Nephron (organoid): ENCODE data around the gene PDCD4.

Experiments
- H3K27ac Mint-ChIP-seq, 3 experiments: 2 replicates each; pipeline ENCODE4 v1.8.0; 2020; ENCODE audit warnings: mixed read lengths in 3 of 3, mild to moderate bottlenecking in 2 of 3, moderate library complexity in 1 of 3
- H3K27me3 Mint-ChIP-seq: 2 replicates; pipeline ENCODE4 v1.8.0; 2021; ENCODE audit warnings: low read depth, mild to moderate bottlenecking, moderate library complexity, mixed read lengths
- H3K36me3 Mint-ChIP-seq: 2 replicates; pipeline ENCODE4 v1.8.0; 2020; ENCODE audit warnings: low read depth, mixed read lengths
- H3K4me1 Mint-ChIP-seq: 2 replicates; pipeline ENCODE4 v1.8.0; 2020; ENCODE audit warnings: mixed read lengths
- H3K4me3 Mint-ChIP-seq, 3 experiments: 2 replicates each; pipeline ENCODE4 v1.8.0; 2020; ENCODE audit warnings: mild to moderate bottlenecking in 3 of 3, mixed read lengths in 3 of 3, moderate library complexity in 2 of 3
- H3K9me3 Mint-ChIP-seq: 2 replicates; pipeline ENCODE4 v1.8.0; 2020; ENCODE audit warnings: mixed read lengths
- TF ChIP-seq, protein P1 (sequence below), 3 experiments: fragments of 200-600 bp; sonication (generic); IDR thresholded peaks; one replicate each; pipeline ENCODE4 v1.5.0; 2021; ENCODE audit warnings: antibody characterized with exemption in 3 of 3; ENCODE audit not compliant: unreplicated experiment in 3 of 3

Gene PDCD4

DNA sequence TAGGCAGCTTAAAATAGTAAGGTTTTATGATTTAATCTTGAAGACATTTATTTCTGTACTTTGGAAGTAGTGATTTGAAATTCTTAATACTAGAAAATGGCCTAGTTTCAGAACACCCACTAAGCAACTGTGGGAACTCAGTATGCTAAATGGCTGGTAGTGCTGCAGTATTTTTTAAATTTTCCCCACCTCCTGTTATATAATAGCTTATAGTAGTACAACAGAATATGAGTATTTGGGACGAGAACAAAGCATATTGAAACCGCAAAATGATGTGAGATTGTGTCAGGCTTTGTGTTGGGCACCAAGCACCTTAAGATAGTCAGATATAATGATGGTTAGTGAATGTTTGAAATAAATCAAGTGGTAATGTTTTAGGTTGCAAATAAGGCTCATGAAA lies 55.7 kb downstream of the PDCD4 start:
- Mint-ChIP-seq H3K4me3 (no peak overlapping the region), H3K4me1 (peaks cover 15% of the 10 kb centered on the region), H3K36me3 (no peaks in the 10 kb centered on the region), H3K27me3 (no peaks in the 10 kb centered on the region), H3K9me3 (no peaks in the 10 kb centered on the region), H3K27ac (no peak overlapping the region)
- TF ChIP-seq, protein P1, sequence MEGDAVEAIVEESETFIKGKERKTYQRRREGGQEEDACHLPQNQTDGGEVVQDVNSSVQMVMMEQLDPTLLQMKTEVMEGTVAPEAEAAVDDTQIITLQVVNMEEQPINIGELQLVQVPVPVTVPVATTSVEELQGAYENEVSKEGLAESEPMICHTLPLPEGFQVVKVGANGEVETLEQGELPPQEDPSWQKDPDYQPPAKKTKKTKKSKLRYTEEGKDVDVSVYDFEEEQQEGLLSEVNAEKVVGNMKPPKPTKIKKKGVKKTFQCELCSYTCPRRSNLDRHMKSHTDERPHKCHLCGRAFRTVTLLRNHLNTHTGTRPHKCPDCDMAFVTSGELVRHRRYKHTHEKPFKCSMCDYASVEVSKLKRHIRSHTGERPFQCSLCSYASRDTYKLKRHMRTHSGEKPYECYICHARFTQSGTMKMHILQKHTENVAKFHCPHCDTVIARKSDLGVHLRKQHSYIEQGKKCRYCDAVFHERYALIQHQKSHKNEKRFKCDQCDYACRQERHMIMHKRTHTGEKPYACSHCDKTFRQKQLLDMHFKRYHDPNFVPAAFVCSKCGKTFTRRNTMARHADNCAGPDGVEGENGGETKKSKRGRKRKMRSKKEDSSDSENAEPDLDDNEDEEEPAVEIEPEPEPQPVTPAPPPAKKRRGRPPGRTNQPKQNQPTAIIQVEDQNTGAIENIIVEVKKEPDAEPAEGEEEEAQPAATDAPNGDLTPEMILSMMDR (IDR thresholded peaks at IDR 0.05; ENCODE audit: unreplicated experiment in 3 of 3) = no peak

DNA sequence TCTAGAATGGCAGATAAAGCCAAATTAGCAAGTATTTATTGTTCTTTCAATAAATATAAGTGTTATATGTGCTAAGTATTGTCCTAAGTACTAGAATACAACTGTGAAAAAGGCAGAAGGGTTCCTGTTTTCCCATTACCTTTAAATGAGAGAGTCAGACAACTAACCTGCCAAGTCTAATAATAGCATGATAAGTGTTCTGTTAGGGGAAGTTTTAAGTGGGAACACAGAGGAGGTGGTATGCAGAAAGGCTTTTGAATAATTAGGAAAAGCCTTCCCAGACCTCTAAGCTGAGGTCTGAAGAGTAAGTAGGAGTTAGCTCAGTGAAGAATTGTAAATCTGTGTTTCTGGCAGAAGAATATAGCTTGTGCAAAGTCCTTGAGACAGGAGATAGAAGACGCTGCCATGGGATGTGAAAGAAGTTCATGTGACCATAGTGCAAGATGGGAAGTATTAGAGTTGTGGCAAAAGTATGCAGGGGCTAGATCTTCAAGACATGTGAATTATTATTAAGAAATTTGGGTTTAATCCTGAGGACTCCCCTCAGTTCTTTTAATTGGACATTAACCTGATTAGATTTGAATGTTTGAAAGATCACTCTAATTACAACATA lies 60.1 kb downstream of the PDCD4 start:
- no peaks in the 10 kb centered on the region for H3K9me3 Mint-ChIP-seq
- H3K27me3 Mint-ChIP-seq = no peaks in the 10 kb centered on the region
- no peak overlapping the region for H3K27ac Mint-ChIP-seq
- peaks cover 6% of the 10 kb centered on the region for H3K36me3 Mint-ChIP-seq
- H3K4me3 Mint-ChIP-seq = no peak overlapping the region
- no peaks in the 10 kb centered on the region for H3K4me1 Mint-ChIP-seq
- TF ChIP-seq, protein P1 (IDR thresholded peaks at IDR 0.05; ENCODE audit: unreplicated experiment in 3 of 3) = no peak

DNA sequence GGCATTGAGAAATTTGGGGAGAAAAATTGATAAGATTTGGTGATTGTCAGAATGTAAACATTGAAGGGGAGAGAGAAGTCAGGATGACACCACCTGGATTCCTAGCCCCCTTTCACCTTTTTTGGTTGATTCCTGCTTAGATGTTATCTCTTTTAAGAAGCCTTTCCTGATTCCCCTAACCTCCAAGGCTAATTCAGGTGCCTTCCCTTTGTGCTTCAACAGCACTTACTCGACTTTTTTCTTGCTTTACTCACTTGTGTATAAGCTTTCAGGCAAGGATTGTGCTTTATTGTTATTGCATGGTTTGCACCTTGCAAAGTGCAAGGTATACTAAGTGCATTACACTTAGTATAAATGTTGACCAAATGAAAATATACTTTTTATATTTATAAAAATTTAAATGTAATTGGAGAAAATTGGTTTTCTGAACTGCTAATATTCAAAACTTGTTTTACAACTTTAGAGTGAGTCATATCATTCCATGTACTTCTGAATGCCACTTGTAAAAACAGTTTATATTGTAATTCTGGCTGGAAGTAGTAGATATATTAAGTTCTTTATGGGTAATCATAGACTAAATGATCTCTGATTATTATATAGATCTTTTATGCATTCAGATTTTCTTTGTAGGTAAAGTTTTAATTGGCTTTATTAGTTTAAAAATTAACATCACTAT lies 60.9 kb downstream of the PDCD4 start:
- H3K36me3 Mint-ChIP-seq = peaks cover 10% of the 10 kb centered on the region
- no peaks in the 10 kb centered on the region for H3K27me3 Mint-ChIP-seq
- no peaks in the 10 kb centered on the region for H3K9me3 Mint-ChIP-seq
- H3K27ac Mint-ChIP-seq = no peak overlapping the region
- no peak overlapping the region for H3K4me3 Mint-ChIP-seq
- TF ChIP-seq, protein P1 (IDR thresholded peaks at IDR 0.05; ENCODE audit: unreplicated experiment in 3 of 3) = no peak
- no peaks in the 10 kb centered on the region for H3K4me1 Mint-ChIP-seq

DNA sequence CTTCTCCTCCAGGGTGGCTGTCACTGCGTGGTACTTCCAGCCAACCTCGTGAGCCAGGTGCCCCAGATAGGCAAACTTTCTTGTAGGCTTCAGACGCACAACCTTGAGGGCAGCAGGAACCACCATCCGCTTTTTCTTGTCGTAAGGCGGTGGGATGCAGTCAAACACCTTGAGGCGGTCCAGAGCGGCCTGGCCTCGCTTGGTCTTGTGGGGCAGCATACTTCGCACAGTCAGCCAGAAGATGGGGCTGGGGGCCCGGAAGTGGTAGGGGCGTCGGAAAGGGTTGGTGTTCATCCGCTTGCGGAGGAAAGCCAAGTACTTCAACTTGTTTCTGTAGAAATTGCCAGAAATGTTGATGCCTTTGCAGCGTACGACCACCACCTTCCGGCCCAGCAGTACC lies 65.0 kb downstream of the PDCD4 start:
- TF ChIP-seq, protein P1 (IDR thresholded peaks at IDR 0.05; ENCODE audit: unreplicated experiment in 3 of 3) = no peak
- Mint-ChIP-seq H3K4me3 (no peak overlapping the region), H3K4me1 (no peaks in the 10 kb centered on the region), H3K27ac (no peak overlapping the region), H3K9me3 (no peaks in the 10 kb centered on the region), H3K36me3 (peaks cover 19% of the 10 kb centered on the region), H3K27me3 (no peaks in the 10 kb centered on the region)

DNA sequence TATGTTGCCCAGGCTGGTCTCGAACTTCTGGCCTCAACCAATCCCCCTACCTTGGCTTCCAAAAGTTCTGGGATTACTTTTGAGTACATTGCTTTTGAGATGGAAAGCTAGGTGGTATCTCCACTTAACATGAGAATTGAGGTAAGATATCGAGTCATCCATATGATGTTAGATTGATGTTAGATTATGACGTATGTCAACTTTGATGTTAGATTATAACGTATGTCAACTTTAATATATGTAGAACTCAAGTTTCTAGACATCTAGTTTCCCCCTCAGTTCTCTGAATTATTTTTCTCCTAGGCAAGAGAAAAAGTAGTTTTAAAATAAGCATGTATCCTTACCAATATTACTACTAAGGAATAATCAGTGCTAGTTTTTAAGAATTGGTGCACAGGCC lies 67.7 kb downstream of the PDCD4 start:
- H3K27me3 Mint-ChIP-seq = no peaks in the 10 kb centered on the region
- H3K4me1 Mint-ChIP-seq = no peaks in the 10 kb centered on the region
- H3K27ac Mint-ChIP-seq = no peak overlapping the region
- H3K4me3 Mint-ChIP-seq = no peak overlapping the region
- H3K9me3 Mint-ChIP-seq = peaks cover 18% of the 10 kb centered on the region
- TF ChIP-seq, protein P1 (IDR thresholded peaks at IDR 0.05; ENCODE audit: unreplicated experiment in 3 of 3) = no peak
- peaks cover 45% of the 10 kb centered on the region for H3K36me3 Mint-ChIP-seq
